IMR-90 (cell line): ENCODE results near the gene PTN. TPM values are rescaled to one million over a fixed set of nuclear protein-coding genes. Genes with fewer than 3 reads are reported as not detected.
"Not testable (repeated sequence)": the region's sequence is repeated elsewhere in the genome, so short reads cannot be mapped to it uniquely, and the experiment has no call there.

Experiments
- ATAC-seq: fragments of 200-7000 bp; cut with Tn5 transposase; 2 replicates; pipeline ENCODE4 v1.9.1; 2020; ENCODE audit warnings: low read depth, mild to moderate bottlenecking, moderate library complexity
- BruUV-seq: library from RNA; stranded (reverse); fragments of 400-500 nt; replicated peaks from 2 replicates; lab custom pipeline; 2021; lab: Mats Ljungman, UMichigan
- CTCF ChIA-PET: fragments of 300-600 bp; formaldehyde crosslinking; extraction: SDS; loops from one replicate; lab custom pipeline; 2021; ENCODE audit warnings: antibody characterized with exemption; lab: Yijun Ruan, JAX
- POLR2A ChIA-PET: fragments of 300-600 bp; sonication (Branson Sonifier 250); formaldehyde crosslinking; loops from one replicate; lab custom pipeline; 2022; ENCODE audit warnings: antibody characterized with exemption; ENCODE audit not compliant: unreplicated experiment; lab: Charles Lee
- DNase-seq: peaks from one replicate; pipeline ENCODE4 v3.0.0; 2013
- H2AFZ ChIP-seq: replicated peaks from 2 replicates; pipeline ENCODE3; 2013; ENCODE audit warnings: low read length, mild to moderate bottlenecking; ENCODE audit not compliant: poor library complexity
- H2AK5ac ChIP-seq: 2 replicates; pipeline ENCODE4 v1.6.1; 2013; ENCODE audit warnings: low read depth, low read length, inconsistent platforms
- H2AK9ac ChIP-seq: replicated peaks from 2 replicates; pipeline ENCODE3; 2013; ENCODE audit warnings: mild to moderate bottlenecking, low read depth, low read length, moderate library complexity; ENCODE audit not compliant: poor library complexity
- H2BK120ac ChIP-seq: 2 replicates; pipeline ENCODE4 v1.6.1; 2013; ENCODE audit warnings: low read depth, low read length, inconsistent platforms
- H2BK15ac ChIP-seq: 3 replicates; pipeline ENCODE4 v1.6.1; 2013; ENCODE audit warnings: low read depth, low read length, inconsistent platforms
- H2BK20ac ChIP-seq: 2 replicates; pipeline ENCODE4 v1.6.1; 2013; ENCODE audit warnings: low read depth, mild to moderate bottlenecking, inconsistent platforms, low read length, moderate library complexity
- H2BK5ac ChIP-seq: 2 replicates; pipeline ENCODE4 v1.6.1; 2013; ENCODE audit warnings: mild to moderate bottlenecking, low read depth, low read length, inconsistent platforms; ENCODE audit not compliant: poor library complexity, severe bottlenecking
- H3K14ac ChIP-seq: replicated peaks from 2 replicates; pipeline ENCODE4 v1.6.1; 2013; ENCODE audit warnings: low read depth, low read length, inconsistent platforms
- H3K18ac ChIP-seq: 2 replicates; pipeline ENCODE4 v1.6.1; 2013; ENCODE audit warnings: low read depth, low read length, control low read depth
- H3K23ac ChIP-seq: 2 replicates; pipeline ENCODE4 v1.6.1; 2013; ENCODE audit warnings: low read depth, low read length, inconsistent platforms
- H3K27ac ChIP-seq: 2 replicates; pipeline ENCODE4 v1.5.1; 2013; ENCODE audit warnings: mild to moderate bottlenecking, control low read depth, low read length; ENCODE audit not compliant: insufficient read depth
- H3K27me3 ChIP-seq: 2 replicates; pipeline ENCODE4 v1.6.1; 2013; ENCODE audit warnings: low read length; ENCODE audit not compliant: control insufficient read depth, insufficient read depth
- H3K36me3 ChIP-seq: 2 replicates; pipeline ENCODE4 v1.6.1; 2013; ENCODE audit warnings: low read length, mixed read lengths; ENCODE audit not compliant: control insufficient read depth, insufficient read depth
- H3K4ac ChIP-seq: 2 replicates; pipeline ENCODE4 v1.6.1; 2013; ENCODE audit warnings: low read depth, low read length, inconsistent platforms
- H3K4me1 ChIP-seq: 2 replicates; pipeline ENCODE4 v1.6.1; 2013; ENCODE audit warnings: low read length, mixed read lengths; ENCODE audit not compliant: control insufficient read depth, insufficient read depth
- H3K4me2 ChIP-seq: 2 replicates; pipeline ENCODE4 v1.6.1; 2013; ENCODE audit warnings: low read depth, mild to moderate bottlenecking, control low read depth, low read length, moderate library complexity
- H3K4me3 ChIP-seq: 2 replicates; pipeline ENCODE4 v1.5.1; 2013; ENCODE audit warnings: low read depth, mild to moderate bottlenecking, control low read depth, low read length, moderate library complexity; ENCODE audit not compliant: insufficient read depth
- H3K56ac ChIP-seq: 2 replicates; pipeline ENCODE4 v1.6.1; 2013; ENCODE audit warnings: low read length, inconsistent platforms; ENCODE audit not compliant: insufficient read depth; ENCODE audit errors: extremely low read depth
- H3K79me1 ChIP-seq, 2 experiments: 2 replicates each; pipeline ENCODE4 v1.6.1; 2013; ENCODE audit warnings: low read length in 2 of 2, inconsistent platforms in 1 of 2, low read depth in 1 of 2
- H3K9ac ChIP-seq: 2 replicates; pipeline ENCODE4 v1.6.1; 2013; ENCODE audit warnings: low read depth, low read length, control low read depth
- H3K9me1 ChIP-seq: 2 replicates; pipeline ENCODE4 v1.6.1; 2013; ENCODE audit warnings: low read length, inconsistent platforms; ENCODE audit not compliant: insufficient read depth
- H3K9me3 ChIP-seq: 2 replicates; pipeline ENCODE4 v1.6.1; 2013; ENCODE audit warnings: low read length; ENCODE audit not compliant: control insufficient read depth, insufficient read depth
- H4K20me1 ChIP-seq: 2 replicates; pipeline ENCODE4 v1.6.1; 2013; ENCODE audit warnings: low read length, inconsistent platforms; ENCODE audit not compliant: insufficient read depth
- H4K5ac ChIP-seq: 2 replicates; pipeline ENCODE4 v1.6.1; 2013; ENCODE audit warnings: mild to moderate bottlenecking, low read depth, low read length, control low read depth
- H4K8ac ChIP-seq, 2 experiments: 2 replicates each; pipeline ENCODE4 v1.6.1; 2013; ENCODE audit warnings: low read depth in 2 of 2, low read length in 2 of 2, control low read depth in 1 of 2, inconsistent platforms in 1 of 2
- H4K91ac ChIP-seq: 2 replicates; pipeline ENCODE4 v1.6.1; 2013; ENCODE audit warnings: low read depth, low read length, inconsistent platforms; ENCODE audit not compliant: insufficient read depth
- WGBS, 2 experiments: methylation state at CpG; one replicate each; pipeline versions ENCODE4 v1.1.5 to v1.1.7; 2013; ENCODE audit warnings: missing lambda C conversion rate in 2 of 2; ENCODE audit not compliant: insufficient read length in 1 of 2; ENCODE audit errors: extremely low coverage in 2 of 2; 5-methylcytosine and 5-hydroxymethylcytosine counted together
- dilution Hi-C: fragments of 300-500 bp; cut with HindIII; formaldehyde crosslinking; loops from one replicate; pipeline ENCODE4 v1.14.3; 2018; ENCODE audit warnings: low sequenced_read_pairs; ENCODE audit not compliant: unreplicated experiment
- in situ Hi-C: fragments of 300-500 bp; cut with MboI; formaldehyde crosslinking; loops from 3 replicates; pipeline ENCODE4 v1.14.3; 2019; ENCODE audit warnings: low sequenced_read_pairs, inconsistent platforms, mixed read lengths
- intact Hi-C: fragments of 100-400 bp; cut with micrococcal nuclease; formaldehyde crosslinking; loops from 2 replicates; pipeline ENCODE4 v1.10.0; 2022
- microRNA-seq, 2 experiments: library from miRNA; stranded (forward) in 1 of 2; unstranded in 1 of 2; fragments of 10-50 nt in 1 of 2; fragments of <30 nt in 1 of 2; gene quantifications in 1 of 2; microRNA quantifications in 1 of 2; one replicate each; pipeline versions ENCODE3 to v1.1.0; 2013 to 2020; ENCODE audit not compliant: insufficient read depth in 1 of 2, insufficient read length in 1 of 2, unreplicated experiment in 1 of 2
- polyA plus RNA-seq, 3 experiments: library from polyadenylated mRNA; depleted of rRNA; stranded (reverse); fragments of >200 nt; gene quantifications; 2 replicates each; pipeline ENCODE4 v1.2.3, GENCODE V29; 2012; ENCODE audit warnings: low replicate concordance in 1 of 3
- small RNA-seq, 5 experiments: library from RNA; depleted of rRNA; stranded (forward); fragments of <200 nt; gene quantifications; one replicate each; pipeline ENCODE3, GENCODE V24; 2012
- total RNA-seq: library from RNA; depleted of rRNA; stranded (reverse); fragments of >200 nt; gene quantifications from 2 replicates; pipeline ENCODE4 v1.2.3, GENCODE V29; 2012

Gene PTN
- total and polyA plus RNA-seq, 2 of the 4 experiments (the other 2 are of a cell fraction), result 61.7 to 186 TPM

- ATAC-seq, H3K14ac ChIP-seq, dilution Hi-C loops, H3K27me3 ChIP-seq, H2BK5ac ChIP-seq, H3K9me1 ChIP-seq, H3K9me3 ChIP-seq, H4K91ac ChIP-seq, H3K36me3 ChIP-seq, H2BK15ac ChIP-seq, DNase-seq, H3K27ac ChIP-seq, H2AFZ ChIP-seq, H2BK20ac ChIP-seq, H2AK9ac ChIP-seq, in situ Hi-C loops, H3K4me2 ChIP-seq, H4K8ac ChIP-seq, H3K18ac ChIP-seq, H3K4me3 ChIP-seq, POLR2A ChIA-PET, H3K9ac ChIP-seq, H4K5ac ChIP-seq, H2BK120ac ChIP-seq, H4K20me1 ChIP-seq, H3K4ac ChIP-seq, intact Hi-C loops, H3K4me1 ChIP-seq, BruUV-seq, H3K79me1 ChIP-seq, H2AK5ac ChIP-seq, H3K23ac ChIP-seq, H3K56ac ChIP-seq: not testable (repeated sequence)
- CTCF ChIA-PET, result interaction anchor here (3.0 kb wide), 1 partner anchor 13 kb away, joined by 7 read pairs; no protein-coding TSS in a partner anchor
- WGBS, 2 experiments, result 96% methylated on average over 5 of the region's 25 CpGs; no CpG with 5 or more reads in 1 of the 2 experiments
Observed at GRCh38 chr7:137181619-137182018, 161.9 kb downstream of the PTN start.

Small RNA genes lying within 50 kb of the gene (microRNA-seq; reads per million reads assigned to microRNA genes)
- gene RF00136 (ENCODE audit: insufficient read depth, insufficient read length), result not detected

Small RNA genes lying within 50 kb of the gene (small RNA-seq; reads per million reads assigned to genes)
- gene RF00136, result 0 reads per million in 5 experiments
